Heart left ventricle (tissue), 13 donors: ENCODE measurements around the gene MLPH.

Source experiments
- CTCF ChIP-seq, 12 donors: fragments of 200-600 bp; sonication (generic) in 4 of 12; IDR thresholded peaks; one replicate each; pipeline versions ENCODE4 v1.5.0 to v1.8.0; 2018 to 2022; ENCODE audit warnings: antibody characterized with exemption in 12 of 12, mild to moderate bottlenecking in 5 of 12
- POLR2A ChIP-seq, 2 donors: fragments of 450-650 bp; IDR thresholded peaks; one replicate each; pipeline ENCODE4 v1.6.1; 2017; ENCODE audit warnings: antibody characterized with exemption in 2 of 2, mild to moderate bottlenecking in 2 of 2, moderate library complexity in 2 of 2
- donor health status: ischemic (EF 13 %, LVEDD 7.1; RV severe dilation, severe dysfunction).
- donor health status: DM: no; HTN: yes; CAD: no.
- donor health status: DM: no; HTN: no; CAD: no.
- donor health status: ischemic (EF 25% LVEDD 6.9; RV normal size, moderate dysfunction).
- donor health status: ischemic (EF 25% LVEDD 5.7; RV mildly dilated, moderate dysfunction).
- donor health status: ischemic (EF 35%, LVEDD 5.7; RV mildly dilated, moderate dysfunction).
- donor health status: nonischemic (EF 11% LVEDD 7.7; RV severe dilation, severe dysfunction).
- donor health status: DM: yes; HTN: yes; CAD: no.
- donor health status: PGD.
- donor health status: ischemic (EF 29% LVEDD 5.4; RV normal size, mild dysfunction).
- donor health status: nonischemic (EF 23%, LVEDD 6.1; RV moderate dilation, normal function).

GRCh38 chr2:237534380-237534779 lies 47.3 kb downstream of the MLPH start:
- TF ChIP-seq CTCF (IDR thresholded peaks at IDR 0.05) (no peak), POLR2A (IDR thresholded peaks at IDR 0.05) (no peak)
